Nucleus accumbens (tissue), 56 donors: ENCODE data around the gene HOXC11.
A peak's percentile ranks its signal among the peaks of the same experiment; 100 is the strongest.

Source experiments
- DNase-seq, 56 donors: peaks; one replicate each; lab custom pipeline; 2025; lab: John Stamatoyannopoulos, UW

Gene HOXC11

DNA sequence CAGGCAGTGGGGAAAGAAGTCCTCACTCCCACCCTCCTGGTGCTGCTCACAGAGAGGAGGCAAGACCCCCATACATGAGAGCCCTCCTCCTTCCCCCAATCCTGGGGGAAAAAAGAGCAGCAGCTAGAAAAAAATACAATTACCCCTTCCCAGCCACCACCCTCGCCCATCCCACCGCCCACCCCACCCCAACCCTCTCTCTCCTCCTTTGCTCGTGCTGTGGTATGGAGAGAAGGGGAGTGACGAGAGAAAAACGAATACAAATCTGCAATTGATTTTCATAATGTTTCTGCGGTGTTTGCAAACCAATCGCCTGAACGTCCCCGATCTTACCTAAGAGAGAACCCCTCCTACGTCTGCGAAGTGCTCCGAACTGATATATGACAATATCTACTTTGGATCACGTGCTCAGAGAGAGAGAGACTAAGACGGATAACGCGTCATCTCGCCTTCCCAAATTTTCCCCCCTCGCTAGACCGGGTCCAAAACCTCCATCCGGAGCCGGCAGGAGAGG is at the start of gene HOXC11:
Gene HOXC11, plus strand, starts transcription at position 405 of the 514 bp plus-strand sequence. CDS start 116 bp downstream, outside the sequence.
- DNase-seq, result no peak

DNA sequence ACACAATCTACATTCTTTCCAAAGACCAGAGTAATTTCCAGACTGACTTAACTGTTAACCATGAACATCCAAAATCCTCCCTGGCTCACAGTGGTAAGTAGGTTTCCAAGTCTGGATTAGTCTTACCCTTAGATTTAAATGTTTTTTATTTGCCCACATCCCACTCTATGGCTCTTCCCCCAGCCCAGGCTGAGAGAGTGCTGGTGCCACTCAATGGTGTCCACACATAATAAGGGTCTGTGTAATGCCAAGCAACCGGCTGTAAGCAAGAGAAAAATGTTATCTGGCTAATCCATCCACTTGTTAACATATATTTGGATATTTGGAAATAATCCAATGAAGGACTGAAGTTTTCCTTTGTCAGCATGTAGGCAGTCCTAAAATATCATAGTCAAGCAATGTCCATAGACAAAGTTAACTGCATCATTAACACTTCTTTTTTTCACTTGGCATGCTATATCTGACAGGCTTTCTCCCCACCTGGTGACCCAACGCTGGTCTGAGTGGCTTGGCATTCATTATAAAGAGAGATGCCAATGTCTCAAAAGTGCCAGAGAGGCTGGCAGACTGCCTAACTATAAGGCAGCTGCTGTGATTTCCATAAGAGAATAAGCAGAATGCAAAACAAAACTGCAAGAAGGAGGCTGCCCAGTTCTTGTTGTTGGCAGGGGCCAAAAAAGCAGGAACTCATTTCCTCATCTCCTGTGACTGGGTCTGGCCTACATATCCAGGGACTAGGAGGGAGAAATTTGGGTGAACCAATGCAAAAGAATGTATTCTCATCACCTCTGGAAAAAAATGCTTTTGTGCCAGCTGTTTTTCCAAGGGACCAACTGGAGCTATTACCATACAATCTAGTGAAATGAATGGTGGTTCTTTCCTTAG is 48.2 kb upstream of the HOXC11 start:
- no peak for DNase-seq

DNA sequence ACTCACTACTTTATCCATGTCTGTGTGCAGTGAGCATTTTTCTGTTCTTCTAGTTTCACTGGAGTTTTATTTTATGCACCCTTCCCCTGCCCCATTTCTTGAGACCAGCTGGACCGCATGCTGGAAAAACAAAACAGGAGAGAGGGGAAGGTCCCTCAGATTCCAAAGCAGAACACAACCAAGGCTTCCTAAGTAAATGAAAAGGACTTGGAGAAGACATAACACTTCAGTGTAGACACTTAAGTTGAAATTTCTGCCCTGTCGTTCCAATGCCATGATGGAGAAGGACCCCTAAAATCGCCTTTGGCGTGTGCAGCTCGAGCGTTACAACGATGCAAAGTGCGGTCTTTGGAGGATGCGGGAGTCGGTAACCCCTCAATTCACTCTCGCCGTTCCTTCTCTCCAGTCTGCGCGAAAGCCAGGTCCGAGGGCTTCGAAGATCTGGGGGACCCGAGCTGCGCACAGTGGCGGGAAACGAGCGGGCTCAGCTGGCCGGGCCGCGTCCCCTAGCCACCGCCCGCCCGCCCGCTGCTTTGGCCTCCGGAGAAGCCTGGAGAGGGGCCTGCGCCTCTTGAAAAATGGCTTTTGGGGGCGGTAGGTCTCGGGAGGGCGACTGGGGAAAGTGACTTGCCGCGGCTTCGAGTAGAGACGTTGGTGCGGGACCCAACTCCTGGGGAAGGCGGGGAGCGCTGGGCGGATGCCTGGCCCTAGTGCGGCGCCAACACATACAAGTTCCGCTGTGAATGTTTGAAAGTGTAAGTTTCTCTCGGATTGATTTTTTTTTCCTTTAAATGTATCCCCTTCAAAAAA is 45.5 kb upstream of the HOXC11 start:
- no peak for DNase-seq

GRCh38 chr12:53928054-53928835 is 44.7 kb upstream of the HOXC11 start:
- DNase-seq, result no peak

DNA sequence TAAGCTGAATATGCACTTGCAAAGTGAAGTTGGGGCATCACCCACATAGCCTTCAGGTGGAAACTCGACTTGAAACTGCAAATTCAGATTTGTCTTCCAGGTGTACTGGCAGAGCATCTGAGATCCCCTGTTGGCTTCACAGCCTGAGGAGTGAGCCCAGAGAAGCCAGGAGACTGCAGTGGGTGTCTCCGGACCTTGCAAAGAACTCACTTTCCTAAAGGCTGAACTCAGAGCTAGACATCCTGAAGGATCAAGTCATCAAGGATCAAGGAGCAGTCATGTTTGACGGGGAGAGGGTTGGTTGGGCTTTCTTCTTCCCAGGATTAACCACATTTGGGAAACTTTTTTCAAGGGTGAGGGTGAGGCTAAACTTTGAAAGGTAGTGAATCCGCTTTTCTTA is 43.4 kb upstream of the HOXC11 start:
- no peak for DNase-seq

DNA sequence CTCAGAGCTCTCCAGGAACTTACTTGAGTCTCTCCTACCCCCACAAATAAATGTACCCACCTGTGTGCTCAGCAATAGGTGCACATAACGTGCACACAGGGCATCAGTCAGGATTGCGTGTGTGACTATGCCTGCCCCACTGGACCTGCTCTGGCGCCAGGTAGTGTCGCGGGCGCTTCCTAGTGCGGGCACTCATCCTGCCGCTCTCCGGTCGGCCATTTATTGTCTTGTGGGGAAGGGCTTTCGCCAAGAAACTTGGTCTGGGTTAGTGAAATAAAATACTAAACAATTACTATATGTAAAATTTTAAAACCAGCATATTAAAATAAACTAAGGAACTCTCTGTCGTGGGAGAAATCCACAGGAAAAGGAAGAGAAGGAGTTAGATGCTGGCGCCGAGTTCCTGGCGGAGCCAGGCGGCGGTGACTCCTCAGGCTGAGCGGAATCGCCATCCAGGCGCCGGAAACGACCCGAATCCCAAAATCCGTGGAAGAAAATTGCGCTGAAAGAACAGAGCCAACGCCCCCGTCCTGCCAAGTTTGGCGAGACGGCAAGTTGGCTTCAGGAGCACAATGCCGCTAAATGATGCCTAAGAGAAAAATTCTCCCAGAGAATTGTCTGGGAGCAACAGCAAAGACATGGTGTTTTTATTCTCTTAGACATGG is 42.2 kb upstream of the HOXC11 start:
- no peak for DNase-seq

DNA sequence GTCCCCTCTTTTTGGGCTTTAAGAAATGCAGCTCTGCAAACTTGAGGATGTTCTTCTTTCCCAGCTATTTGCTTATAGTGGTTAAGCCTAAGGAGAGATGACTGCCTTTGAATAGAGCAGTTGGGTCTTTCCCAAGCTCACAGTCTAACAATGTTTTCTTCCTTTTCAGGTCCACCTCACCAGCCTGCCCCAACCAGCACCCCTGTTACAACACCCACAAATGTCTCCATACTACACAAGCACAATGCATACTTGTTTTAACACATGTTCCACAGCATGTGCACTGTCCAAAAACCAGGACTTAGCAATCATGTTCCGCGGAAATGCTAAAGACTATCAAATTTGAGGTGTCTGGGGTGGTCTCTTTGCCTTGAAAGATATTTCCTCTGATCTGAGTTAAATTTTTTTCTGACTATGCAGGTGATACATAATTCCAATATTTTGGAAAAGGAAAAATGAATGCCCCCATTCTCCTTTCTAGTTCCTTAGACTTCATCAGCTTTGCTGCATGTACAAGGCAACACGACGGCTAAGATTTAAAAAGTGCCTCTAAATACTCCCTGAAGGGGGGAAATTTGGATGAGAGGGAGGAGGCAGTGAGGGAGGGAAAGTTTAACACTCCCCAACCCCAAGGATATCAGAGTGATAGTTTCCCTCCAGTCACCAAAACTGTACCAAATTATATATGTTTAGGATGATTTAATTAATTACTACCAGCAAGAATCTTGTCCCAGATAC is 40.9 kb upstream of the HOXC11 start:
- no peak for DNase-seq

DNA sequence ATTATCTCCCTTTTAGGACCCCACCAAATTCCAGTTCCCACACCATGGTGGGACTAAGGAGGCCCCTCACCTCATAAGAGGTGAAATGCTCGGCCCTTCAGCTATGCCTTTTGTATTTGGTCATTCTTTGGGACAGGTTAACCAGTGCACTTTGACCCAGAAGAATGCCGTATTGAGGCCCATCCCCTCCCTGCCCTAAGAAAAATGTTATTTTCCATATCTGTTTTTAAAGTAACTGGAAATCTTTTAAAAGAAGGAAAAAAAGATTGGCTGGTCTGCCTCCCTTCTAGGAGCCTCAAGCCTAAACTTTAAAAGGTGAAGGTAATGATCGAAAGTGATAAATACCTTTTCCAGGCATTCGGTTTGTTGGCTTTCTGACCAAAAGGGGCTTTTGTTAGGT is 40.0 kb upstream of the HOXC11 start:
- DNase-seq, result no peak

GRCh38 chr12:53935383-53936341 is 37.3 kb upstream of the HOXC11 start:
- DNase-seq, result no peak

DNA sequence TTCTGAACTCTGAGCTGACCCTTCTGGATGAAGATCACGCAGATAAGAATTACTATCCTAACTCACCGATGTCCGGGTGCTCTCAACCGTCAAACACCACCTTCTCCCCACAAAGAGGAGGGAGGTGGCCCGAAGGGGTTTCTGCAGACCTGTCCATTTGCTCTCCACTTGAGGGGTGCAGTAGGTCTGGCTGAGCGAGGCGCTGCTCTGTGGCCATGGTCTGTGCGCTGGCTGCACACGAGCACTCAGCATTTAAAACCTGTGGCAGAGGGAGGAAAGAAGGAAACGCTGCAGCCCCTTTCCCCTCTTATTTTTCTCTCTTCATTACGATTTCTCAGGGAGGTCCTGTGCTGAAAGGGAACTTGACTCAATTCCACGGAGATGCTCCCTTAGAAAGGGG is 35.8 kb upstream of the HOXC11 start:
- no peak for DNase-seq

GRCh38 chr12:53937596-53938325 is 35.2 kb upstream of the HOXC11 start:
- DNase-seq, result no peak

DNA sequence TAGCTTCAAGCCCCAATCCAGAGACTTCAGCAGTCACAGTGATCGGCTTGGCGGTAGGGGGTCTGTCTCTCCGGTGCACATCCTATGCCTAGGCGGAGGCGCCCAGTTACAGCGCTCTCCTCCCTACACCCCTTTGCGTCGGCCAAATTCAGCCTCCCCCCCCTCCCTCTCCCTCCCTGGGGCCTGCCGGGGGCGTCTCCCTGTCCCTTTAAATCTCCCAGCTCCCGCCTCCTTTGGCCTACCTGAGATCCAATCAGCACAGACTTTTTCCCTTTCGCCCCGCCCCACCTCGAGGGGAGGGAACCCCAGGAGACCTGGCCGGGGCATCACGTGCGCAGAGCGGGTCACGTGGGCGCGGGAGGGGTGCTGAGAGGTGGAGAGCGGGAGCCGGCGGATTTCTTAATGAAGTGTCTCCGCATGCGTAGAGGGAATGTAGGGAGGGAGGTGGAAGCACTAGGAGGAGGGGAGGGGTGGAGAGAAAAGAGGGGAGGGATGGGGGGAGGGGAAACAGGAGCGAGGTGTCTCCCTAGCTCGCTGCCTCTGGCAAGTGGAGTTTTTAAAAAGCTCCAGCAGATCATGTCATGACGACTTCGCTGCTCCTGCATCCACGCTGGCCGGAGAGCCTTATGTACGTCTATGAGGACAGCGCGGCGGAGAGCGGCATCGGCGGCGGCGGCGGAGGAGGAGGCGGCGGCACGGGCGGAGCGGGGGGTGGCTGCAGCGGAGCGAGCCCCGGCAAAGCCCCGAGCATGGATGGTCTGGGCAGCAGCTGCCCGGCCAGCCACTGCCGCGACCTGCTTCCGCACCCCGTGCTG is 34.4 kb upstream of the HOXC11 start, which contains the start of gene HOXC13:
Gene HOXC13, plus strand, starts transcription at position 506 of the 815 bp plus-strand sequence. Its CDS starts 76 bp downstream, at position 582.
- peak in 1 of 56 donors; percentile 15 for DNase-seq

DNA sequence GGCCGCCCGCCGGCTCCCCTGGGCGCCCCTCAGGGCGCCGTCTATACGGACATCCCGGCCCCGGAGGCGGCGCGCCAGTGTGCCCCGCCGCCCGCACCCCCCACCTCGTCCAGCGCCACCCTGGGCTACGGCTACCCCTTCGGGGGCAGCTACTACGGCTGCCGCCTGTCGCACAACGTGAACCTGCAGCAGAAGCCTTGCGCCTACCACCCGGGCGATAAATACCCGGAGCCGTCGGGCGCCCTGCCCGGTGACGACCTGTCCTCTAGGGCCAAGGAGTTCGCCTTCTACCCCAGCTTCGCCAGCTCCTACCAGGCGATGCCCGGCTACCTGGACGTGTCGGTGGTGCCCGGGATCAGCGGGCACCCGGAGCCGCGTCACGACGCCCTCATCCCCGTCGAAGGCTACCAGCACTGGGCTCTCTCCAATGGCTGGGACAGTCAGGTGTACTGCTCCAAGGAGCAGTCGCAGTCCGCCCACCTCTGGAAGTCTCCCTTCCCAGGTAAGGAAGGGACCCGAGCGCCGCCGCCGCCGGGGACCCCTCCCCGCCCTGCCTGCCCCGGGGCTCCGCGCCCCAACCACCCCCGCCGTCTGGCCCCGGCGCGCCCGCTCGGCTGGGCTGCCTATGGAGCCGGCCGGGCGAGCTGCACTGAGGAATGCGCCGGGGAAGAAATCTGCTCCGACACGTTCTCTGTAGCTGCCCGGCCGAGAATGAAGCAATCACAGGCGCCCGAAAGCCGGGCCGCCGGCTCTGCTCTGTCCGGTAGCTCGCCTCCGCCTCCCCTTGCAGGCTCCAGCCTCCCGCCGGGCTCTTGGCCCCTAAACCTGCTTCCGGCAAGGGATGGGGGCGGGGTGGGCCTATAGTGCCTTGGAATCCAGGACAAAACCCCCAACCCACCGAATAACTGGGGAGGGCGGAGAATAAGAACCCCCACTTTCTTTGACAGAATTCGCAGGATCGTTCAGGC is 33.5 kb upstream of the HOXC11 start:
- DNase-seq, result no peak

GRCh38 chr12:53940443-53941014 is 32.4 kb upstream of the HOXC11 start:
- no peak for DNase-seq

- no peak for DNase-seq
Measured at GRCh38 chr12:53941187-53941586, 31.7 kb upstream of the HOXC11 start.
